Liver (tissue), 9 donors: ENCODE results near the gene PRKN. TPM values are rescaled to one million over a fixed set of nuclear protein-coding genes. Genes with fewer than 3 reads are reported as not detected.

ENCODE experiments used
- DNase-seq: peaks from one replicate; pipeline ENCODE4 v3.0.0-alpha.2; 2017; ENCODE audit warnings: low spot score
- H3K27ac ChIP-seq, 2 donors: one replicate each; pipeline ENCODE4 v1.7.0; 2013; ENCODE audit warnings: inconsistent platforms in 2 of 2, low read length in 2 of 2, control low read depth in 1 of 2, low read depth in 1 of 2, mild to moderate bottlenecking in 1 of 2
- H3K27me3 ChIP-seq, 4 donors: one replicate each; pipeline versions ENCODE4 v1.6.1 to v1.7.0; 2013; ENCODE audit warnings: low read length in 3 of 4, inconsistent platforms in 1 of 4, mild to moderate bottlenecking in 1 of 4, moderate library complexity in 1 of 4; ENCODE audit not compliant: control insufficient read depth in 4 of 4, insufficient read depth in 4 of 4
- H3K36me3 ChIP-seq, 4 donors: one replicate each; pipeline versions ENCODE4 v1.6.1 to v1.7.0; 2013; ENCODE audit warnings: low read length in 3 of 4, mild to moderate bottlenecking in 3 of 4, low read depth in 1 of 4, moderate library complexity in 1 of 4; ENCODE audit not compliant: control insufficient read depth in 4 of 4, insufficient read depth in 3 of 4
- H3K4me1 ChIP-seq, 4 donors: one replicate each; pipeline versions ENCODE4 v1.6.1 to v1.7.0; 2013; ENCODE audit warnings: low read length in 3 of 4, mild to moderate bottlenecking in 3 of 4, moderate library complexity in 1 of 4; ENCODE audit not compliant: control insufficient read depth in 4 of 4, insufficient read depth in 4 of 4
- H3K4me3 ChIP-seq, 3 donors: one replicate each; pipeline versions ENCODE4 v1.6.1 to v1.7.0; 2013; ENCODE audit warnings: low read length in 3 of 3, control low read depth in 1 of 3, low read depth in 1 of 3, mild to moderate bottlenecking in 1 of 3
- H3K9ac ChIP-seq, 2 donors: one replicate each; pipeline ENCODE4 v1.7.0; 2013; ENCODE audit warnings: low read length in 2 of 2, mild to moderate bottlenecking in 2 of 2, moderate library complexity in 2 of 2, control low read depth in 1 of 2, low read depth in 1 of 2
- H3K9me3 ChIP-seq, 4 donors: one replicate each; pipeline versions ENCODE4 v1.6.1 to v1.7.0; 2013; ENCODE audit warnings: low read length in 3 of 4; ENCODE audit not compliant: control insufficient read depth in 4 of 4
- ATF3 ChIP-seq: IDR thresholded peaks from 2 replicates; pipeline ENCODE4 v1.6.1; 2016; ENCODE audit warnings: antibody characterized with exemption
- CTCF ChIP-seq: fragments of 150-350 bp; IDR thresholded peaks from 2 replicates; pipeline ENCODE4 v1.5.1; 2017; ENCODE audit warnings: improper control_type of control experiment, low read depth, low read length; ENCODE audit not compliant: missing input control
- FOXA1 ChIP-seq: IDR thresholded peaks from 2 replicates; pipeline ENCODE4 v1.6.1; 2016; ENCODE audit warnings: antibody characterized with exemption
- GABPA ChIP-seq, 2 donors: IDR thresholded peaks in 1 of 2; conservative IDR thresholded peaks in 1 of 2; 2 replicates each; pipeline ENCODE4 v1.6.1; 2016; ENCODE audit warnings: antibody characterized with exemption in 2 of 2, mild to moderate bottlenecking in 1 of 2, moderate library complexity in 1 of 2
- HNF4A ChIP-seq, 2 donors: conservative IDR thresholded peaks; 2 replicates each; pipeline ENCODE4 v1.6.1; 2016; ENCODE audit warnings: antibody characterized with exemption in 2 of 2, mild to moderate bottlenecking in 2 of 2
- MAX ChIP-seq: IDR thresholded peaks from 2 replicates; pipeline ENCODE4 v1.6.1; 2016; ENCODE audit warnings: antibody characterized with exemption
- NR2F2 ChIP-seq: IDR thresholded peaks from 2 replicates; pipeline ENCODE4 v1.6.1; 2016; ENCODE audit warnings: antibody characterized with exemption
- RAD21 ChIP-seq, 2 donors: IDR thresholded peaks; 2 replicates each; pipeline ENCODE4 v1.6.1; 2016; ENCODE audit warnings: antibody characterized with exemption in 2 of 2, mild to moderate bottlenecking in 2 of 2
- REST ChIP-seq: IDR thresholded peaks from 2 replicates; pipeline ENCODE4 v1.6.1; 2016; ENCODE audit warnings: antibody characterized with exemption, mild to moderate bottlenecking
- RXRA ChIP-seq, 2 donors: IDR thresholded peaks; 2 replicates each; pipeline ENCODE4 v1.6.1; 2017 to 2018; ENCODE audit warnings: antibody characterized with exemption in 2 of 2, mild to moderate bottlenecking in 1 of 2
- YY1 ChIP-seq: IDR thresholded peaks from 2 replicates; pipeline ENCODE4 v1.6.1; 2016; ENCODE audit warnings: antibody characterized with exemption, mild to moderate bottlenecking
- ZBTB33 ChIP-seq: IDR thresholded peaks from 2 replicates; pipeline ENCODE4 v1.6.1; 2016; ENCODE audit warnings: antibody characterized with exemption
- WGBS: extraction: QIAGEN DNeasy Blood & Tissue Kit; methylation state at CpG from one replicate; pipeline ENCODE4 v1.1.7; 2013; 5-methylcytosine and 5-hydroxymethylcytosine counted together
- polyA plus RNA-seq, 2 donors: library from polyadenylated mRNA; stranded (reverse) in 1 of 2; unstranded in 1 of 2; fragments of 200-250 nt in 1 of 2; fragments of >200 nt in 1 of 2; fragmentation: Nextera tagmentation in 1 of 2; extraction: Ambion mirVana in 1 of 2; gene quantifications; one replicate each; pipeline versions ENCODE4 v1.2.1 to v1.2.3, GENCODE V29; 2013 to 2015
- total RNA-seq, 2 donors: library from RNA; depleted of rRNA; stranded (reverse); fragments of >200 nt; gene quantifications; one replicate each; pipeline ENCODE4 v1.2.3, GENCODE V29; 2014
- donor health status: healthy.
- donor health status: healthy.
- donor health status: healthy.
- donor health status: healthy.
- donor health status: healthy.

The PRKN gene
- total and polyA plus RNA-seq, 4 donors: 0.47 to 4.1 (median 3.2) TPM

GRCh38 chr6:162688751-162689345 lies 38.7 kb downstream of the PRKN start (continued):
- TF ChIP-seq REST (no peak), YY1 (no peak), HNF4A (conservative IDR thresholded peaks at IDR 0.05) (no peak)

- Histone ChIP-seq H3K27me3 (no peaks in the 10 kb centered on the region), H3K36me3 (no peaks in the 10 kb centered on the region), H3K4me3 (no peak overlapping the region), H3K9ac (no peak overlapping the region), H3K27ac (no peak overlapping the region), H3K9me3 (no peaks in the 10 kb centered on the region), H3K4me1 (peaks cover 0 to 7% (median 2%) of the 10 kb centered on the region in 4 donors)
- DNase-seq: no peak
- WGBS: 84% methylated on average over 5 of the region's 5 CpGs
- TF ChIP-seq YY1 (no peak), CTCF (no peak), FOXA1 (no peak), MAX (no peak), RXRA (IDR thresholded peaks at IDR 0.05) (no peak), ZBTB33 (no peak), REST (no peak), NR2F2 (no peak), ATF3 (no peak), GABPA (IDR thresholded peaks at IDR 0.05 in 1 of 2, conservative IDR thresholded peaks at IDR 0.05 in 1 of 2) (no peak), RAD21 (IDR thresholded peaks at IDR 0.05) (no peak)
Observed at GRCh38 chr6:162685586-162685985, 42.0 kb downstream of the PRKN start.
